ENCODE results near the gene FAM3C. TPM values are rescaled to one million over a fixed set of nuclear protein-coding genes. Genes with fewer than 3 reads are reported as not detected.

Gene FAM3C
- total and polyA plus RNA-seq, 2 donors, result 40.3 to 108 TPM

- no peak for DNase-seq (ENCODE audit: extremely low spot score)
- no peak overlapping the region for H3K4me3 ChIP-seq (ENCODE audit: low read depth, low read length)
- WGBS, result 89% methylated on average over 1 of the region's 1 CpG
- H3K36me3 ChIP-seq (ENCODE audit: insufficient read depth), result no peaks in the 10 kb centered on the region
- no peak overlapping the region for H3K27ac ChIP-seq (ENCODE audit: low read depth)
- H3K4me1 ChIP-seq (ENCODE audit: insufficient read depth), result no peaks in the 10 kb centered on the region
These were observed 51.6 kb downstream of the FAM3C start for GRCh38 chr7:121344497-121344896.

GRCh38 chr7:121344093-121344492, 52.0 kb downstream of the FAM3C start:
- H3K4me1 ChIP-seq (ENCODE audit: insufficient read depth), result no peaks in the 10 kb centered on the region
- no peaks in the 10 kb centered on the region for H3K36me3 ChIP-seq (ENCODE audit: insufficient read depth)
- no peak for DNase-seq (ENCODE audit: extremely low spot score)
- WGBS, result 80% methylated on average over 2 of the region's 2 CpGs
- no peak overlapping the region for H3K27ac ChIP-seq (ENCODE audit: low read depth)
- H3K4me3 ChIP-seq (ENCODE audit: low read depth, low read length), result no peak overlapping the region

GRCh38 chr7:121343302-121343701, 52.8 kb downstream of the FAM3C start:
- Histone ChIP-seq H3K27ac (ENCODE audit: low read depth) (no peak overlapping the region), H3K36me3 (ENCODE audit: insufficient read depth) (no peaks in the 10 kb centered on the region)
- WGBS, result 62% methylated on average over 3 of the region's 3 CpGs

GRCh38 chr7:121342631-121343030, 53.5 kb downstream of the FAM3C start:
- no peak overlapping the region for H3K4me3 ChIP-seq (ENCODE audit: low read depth, low read length)
- no peak overlapping the region for H3K27ac ChIP-seq (ENCODE audit: low read depth)
- no peaks in the 10 kb centered on the region for H3K36me3 ChIP-seq (ENCODE audit: insufficient read depth)
- no peaks in the 10 kb centered on the region for H3K4me1 ChIP-seq (ENCODE audit: insufficient read depth)
- no peak for DNase-seq (ENCODE audit: extremely low spot score)
- 88% methylated on average over 4 of the region's 4 CpGs for WGBS

More at GRCh38 chr7:121343302-121343701, 52.8 kb downstream of the FAM3C start:
- H3K4me1 ChIP-seq (ENCODE audit: insufficient read depth), result no peaks in the 10 kb centered on the region
- no peak overlapping the region for H3K4me3 ChIP-seq (ENCODE audit: low read depth, low read length)
- DNase-seq (ENCODE audit: extremely low spot score), result no peak

GRCh38 chr7:121341933-121342332, 54.2 kb downstream of the FAM3C start:
- Histone ChIP-seq H3K4me1 (ENCODE audit: insufficient read depth) (no peaks in the 10 kb centered on the region), H3K27ac (ENCODE audit: low read depth) (no peak overlapping the region), H3K4me3 (ENCODE audit: low read depth, low read length) (no peak overlapping the region), H3K36me3 (ENCODE audit: insufficient read depth) (no peaks in the 10 kb centered on the region)
- no peak for DNase-seq (ENCODE audit: extremely low spot score)

GRCh38 chr7:121339082-121339481, 57.0 kb downstream of the FAM3C start:
- Histone ChIP-seq H3K27ac (ENCODE audit: low read depth) (no peak overlapping the region), H3K4me1 (ENCODE audit: insufficient read depth) (no peaks in the 10 kb centered on the region), H3K36me3 (ENCODE audit: insufficient read depth) (no peaks in the 10 kb centered on the region), H3K4me3 (ENCODE audit: low read depth, low read length) (no peak overlapping the region)
- WGBS, result 74% methylated on average over 5 of the region's 5 CpGs
- DNase-seq (ENCODE audit: extremely low spot score), result no peak

- Histone ChIP-seq H3K36me3 (ENCODE audit: insufficient read depth) (no peaks in the 10 kb centered on the region), H3K4me1 (ENCODE audit: insufficient read depth) (no peaks in the 10 kb centered on the region), H3K27ac (ENCODE audit: low read depth) (no peak overlapping the region), H3K4me3 (ENCODE audit: low read depth, low read length) (no peak overlapping the region)
- 25% methylated on average over 3 of the region's 3 CpGs for WGBS
- DNase-seq (ENCODE audit: extremely low spot score), result no peak
These were observed 58.7 kb downstream of the FAM3C start for GRCh38 chr7:121337398-121337797.

- Histone ChIP-seq H3K27ac (ENCODE audit: low read depth) (no peak overlapping the region), H3K36me3 (ENCODE audit: insufficient read depth) (no peaks in the 10 kb centered on the region), H3K4me3 (ENCODE audit: low read depth, low read length) (no peak overlapping the region), H3K4me1 (ENCODE audit: insufficient read depth) (no peaks in the 10 kb centered on the region)
- DNase-seq (ENCODE audit: extremely low spot score), result no peak
- WGBS, result 51% methylated on average over 3 of the region's 3 CpGs
These were observed 59.5 kb downstream of the FAM3C start for GRCh38 chr7:121336579-121336978.

GRCh38 chr7:121334875-121335648, 61.0 kb downstream of the FAM3C start:
- 75% methylated on average over 10 of the region's 10 CpGs for WGBS
- H3K4me1 ChIP-seq (ENCODE audit: insufficient read depth), result no peaks in the 10 kb centered on the region
- no peak for DNase-seq (ENCODE audit: extremely low spot score)
- no peaks in the 10 kb centered on the region for H3K36me3 ChIP-seq (ENCODE audit: insufficient read depth)
- H3K4me3 ChIP-seq (ENCODE audit: low read depth, low read length), result no peak overlapping the region
- no peak overlapping the region for H3K27ac ChIP-seq (ENCODE audit: low read depth)

- WGBS, result 98% methylated on average over 4 of the region's 4 CpGs
- Histone ChIP-seq H3K36me3 (ENCODE audit: insufficient read depth) (no peaks in the 10 kb centered on the region), H3K4me3 (ENCODE audit: low read depth, low read length) (no peak overlapping the region), H3K27ac (ENCODE audit: low read depth) (no peak overlapping the region), H3K4me1 (ENCODE audit: insufficient read depth) (peaks cover 1% of the 10 kb centered on the region)
- no peak for DNase-seq (ENCODE audit: extremely low spot score)
These were observed 61.7 kb downstream of the FAM3C start for GRCh38 chr7:121334376-121334775.

GRCh38 chr7:121331574-121331973, 64.5 kb downstream of the FAM3C start:
- no peak for DNase-seq (ENCODE audit: extremely low spot score)
- Histone ChIP-seq H3K4me3 (ENCODE audit: low read depth, low read length) (no peak overlapping the region), H3K4me1 (ENCODE audit: insufficient read depth) (peaks cover 1% of the 10 kb centered on the region), H3K27ac (ENCODE audit: low read depth) (no peak overlapping the region), H3K36me3 (ENCODE audit: insufficient read depth) (no peaks in the 10 kb centered on the region)
- 76% methylated on average over 5 of the region's 5 CpGs for WGBS

- DNase-seq (ENCODE audit: extremely low spot score), result no peak
- Histone ChIP-seq H3K4me1 (ENCODE audit: insufficient read depth) (peaks cover 1% of the 10 kb centered on the region), H3K27ac (ENCODE audit: low read depth) (no peak overlapping the region), H3K36me3 (ENCODE audit: insufficient read depth) (no peaks in the 10 kb centered on the region), H3K4me3 (ENCODE audit: low read depth, low read length) (no peak overlapping the region)
- WGBS, result 59% methylated on average over 4 of the region's 4 CpGs
These were observed 65.1 kb downstream of the FAM3C start for GRCh38 chr7:121331048-121331447.

GRCh38 chr7:121330053-121330833, 65.9 kb downstream of the FAM3C start:
- no peaks in the 10 kb centered on the region for H3K36me3 ChIP-seq (ENCODE audit: insufficient read depth)
- H3K4me3 ChIP-seq (ENCODE audit: low read depth, low read length), result peak overlapping the region; percentile 17
- peaks cover 1% of the 10 kb centered on the region for H3K4me1 ChIP-seq (ENCODE audit: insufficient read depth)
- DNase-seq (ENCODE audit: extremely low spot score), result no peak
- 3% methylated on average over 52 of the region's 52 CpGs for WGBS
- H3K27ac ChIP-seq (ENCODE audit: low read depth), result no peak overlapping the region
